Tibial nerve (tissue), 3 donors: Measurements from ENCODE around the gene IGFBPL1.

Experiments
- POLR2A ChIP-seq, 2 donors: fragments of 450-650 bp; IDR thresholded peaks; one replicate each; pipeline ENCODE4 v1.6.1; 2017; ENCODE audit warnings: antibody characterized with exemption in 2 of 2, mild to moderate bottlenecking in 2 of 2, moderate library complexity in 2 of 2
- TF ChIP-seq, protein P1 (sequence below), 5 experiments: fragments of 200-600 bp in 3 of 5; fragments of 450-650 bp in 2 of 5; sonication (generic) in 3 of 5; IDR thresholded peaks; one replicate each; pipeline ENCODE4 v1.5.1; 2016 to 2019; ENCODE audit warnings: antibody characterized with exemption in 5 of 5, mild to moderate bottlenecking in 3 of 5, moderate library complexity in 2 of 5

GRCh38 chr9:38423973-38424843 is at the start of gene IGFBPL1:
- TF ChIP-seq, protein P1, sequence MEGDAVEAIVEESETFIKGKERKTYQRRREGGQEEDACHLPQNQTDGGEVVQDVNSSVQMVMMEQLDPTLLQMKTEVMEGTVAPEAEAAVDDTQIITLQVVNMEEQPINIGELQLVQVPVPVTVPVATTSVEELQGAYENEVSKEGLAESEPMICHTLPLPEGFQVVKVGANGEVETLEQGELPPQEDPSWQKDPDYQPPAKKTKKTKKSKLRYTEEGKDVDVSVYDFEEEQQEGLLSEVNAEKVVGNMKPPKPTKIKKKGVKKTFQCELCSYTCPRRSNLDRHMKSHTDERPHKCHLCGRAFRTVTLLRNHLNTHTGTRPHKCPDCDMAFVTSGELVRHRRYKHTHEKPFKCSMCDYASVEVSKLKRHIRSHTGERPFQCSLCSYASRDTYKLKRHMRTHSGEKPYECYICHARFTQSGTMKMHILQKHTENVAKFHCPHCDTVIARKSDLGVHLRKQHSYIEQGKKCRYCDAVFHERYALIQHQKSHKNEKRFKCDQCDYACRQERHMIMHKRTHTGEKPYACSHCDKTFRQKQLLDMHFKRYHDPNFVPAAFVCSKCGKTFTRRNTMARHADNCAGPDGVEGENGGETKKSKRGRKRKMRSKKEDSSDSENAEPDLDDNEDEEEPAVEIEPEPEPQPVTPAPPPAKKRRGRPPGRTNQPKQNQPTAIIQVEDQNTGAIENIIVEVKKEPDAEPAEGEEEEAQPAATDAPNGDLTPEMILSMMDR (IDR thresholded peaks at IDR 0.05), result no peak
- no peak for TF ChIP-seq POLR2A (IDR thresholded peaks at IDR 0.05)
